Measurements from ENCODE around the gene SLC25A25.
"Not testable (repeated sequence)": the region's sequence is repeated elsewhere in the genome, so short reads cannot be mapped to it uniquely, and the experiment has no call there.

Gene SLC25A25

GRCh38 chr9:128124873-128125579 lies 57.0 kb downstream of the SLC25A25 start:
- no peak for DNase-seq (ENCODE audit: low read depth in 2 of 2)

GRCh38 chr9:128125580-128126354 lies 57.7 kb downstream of the SLC25A25 start:
- no peak for DNase-seq (ENCODE audit: low read depth in 2 of 2)

- peak; percentile 54 to 67 for DNase-seq (ENCODE audit: low read depth in 2 of 2)
These were observed 59.5 kb downstream of the SLC25A25 start, which contains the start of gene PTGES2 for GRCh38 chr9:128127568-128127989. Gene PTGES2 (minus strand): TSS chr9:128127729. CDS start chr9:128127717, 12 bp downstream.

- peak; percentile 65 to 74 for DNase-seq (ENCODE audit: low read depth in 2 of 2)
These were observed 60.2 kb downstream of the SLC25A25 start for GRCh38 chr9:128127990-128128835.

- no peak for DNase-seq (ENCODE audit: low read depth in 2 of 2)
These were observed 61.0 kb downstream of the SLC25A25 start for GRCh38 chr9:128128836-128129590.

- peak; percentile 26 to 27 for DNase-seq (ENCODE audit: low read depth in 2 of 2)
These were observed 62.1 kb downstream of the SLC25A25 start for GRCh38 chr9:128129976-128130590.

GRCh38 chr9:128130651-128131050 lies 62.6 kb downstream of the SLC25A25 start:
- not testable (repeated sequence) for DNase-seq (ENCODE audit: low read depth in 2 of 2)

GRCh38 chr9:128131346-128131745 lies 63.3 kb downstream of the SLC25A25 start:
- not testable (repeated sequence) for DNase-seq (ENCODE audit: low read depth in 2 of 2)

- DNase-seq (ENCODE audit: low read depth in 2 of 2) = not testable (repeated sequence)
These were observed 64.1 kb downstream of the SLC25A25 start for GRCh38 chr9:128132139-128132538.

- not testable (repeated sequence) for DNase-seq (ENCODE audit: low read depth in 2 of 2)
These were observed 67.5 kb downstream of the SLC25A25 start for GRCh38 chr9:128135561-128135960.

GRCh38 chr9:128136816-128137793 lies 69.1 kb downstream of the SLC25A25 start:
- DNase-seq (ENCODE audit: low read depth in 2 of 2) = no peak

- no peak for DNase-seq (ENCODE audit: low read depth in 2 of 2)
These were observed 70.0 kb downstream of the SLC25A25 start for GRCh38 chr9:128138001-128138400.

GRCh38 chr9:128139621-128140020 lies 71.6 kb downstream of the SLC25A25 start:
- no peak for DNase-seq (ENCODE audit: low read depth in 2 of 2)

GRCh38 chr9:128141604-128142003 lies 73.6 kb downstream of the SLC25A25 start:
- DNase-seq (ENCODE audit: low read depth in 2 of 2) = no peak

GRCh38 chr9:128142061-128142460 lies 74.0 kb downstream of the SLC25A25 start:
- no peak for DNase-seq (ENCODE audit: low read depth in 2 of 2)

GRCh38 chr9:128142596-128142995 lies 74.6 kb downstream of the SLC25A25 start:
- DNase-seq (ENCODE audit: low read depth in 2 of 2) = no peak

- DNase-seq (ENCODE audit: low read depth in 2 of 2) = no peak
These were observed 75.7 kb downstream of the SLC25A25 start for GRCh38 chr9:128143525-128144238.

- DNase-seq (ENCODE audit: low read depth in 2 of 2) = no peak
These were observed 76.5 kb downstream of the SLC25A25 start for GRCh38 chr9:128144239-128145181.
